Stimulated activated naive B cell treated with anti-CD40 and anti-IgM and Interleukin-4, amounts not matched to agents 10 μg/mL and 1 μg/mL and 100 μg/mL, for 72 hours (primary cell): Measurements from ENCODE around the gene CPNE5.

Source experiments
- ATAC-seq, 2 donors: fragments of 150-1000 bp; cut with Tn5 transposase; replicated peaks; 2 replicates each; pipeline ENCODE4 v1.10.0; 2021; ENCODE audit warnings: moderate library complexity in 1 of 2
- DNase-seq: peaks from one replicate; pipeline ENCODE4 v3.0.0; 2021
- H3K27ac Mint-ChIP-seq: one replicate; pipeline ENCODE4 v1.8.0; 2022; ENCODE audit warnings: mild to moderate bottlenecking, mixed read lengths
- H3K27me3 Mint-ChIP-seq, 2 donors: one replicate each; pipeline ENCODE4 v1.8.0; 2022; ENCODE audit warnings: mixed read lengths in 2 of 2
- H3K36me3 Mint-ChIP-seq, 2 donors: one replicate each; pipeline ENCODE4 v1.8.0; 2022; ENCODE audit warnings: mixed read lengths in 2 of 2, mild to moderate bottlenecking in 1 of 2
- H3K4me1 Mint-ChIP-seq, 2 donors: one replicate each; pipeline ENCODE4 v1.8.0; 2022; ENCODE audit warnings: mixed read lengths in 2 of 2, mild to moderate bottlenecking in 1 of 2
- H3K4me3 Mint-ChIP-seq, 2 donors: one replicate each; pipeline ENCODE4 v1.8.0; 2022; ENCODE audit warnings: mild to moderate bottlenecking in 2 of 2, mixed read lengths in 2 of 2, moderate library complexity in 1 of 2
- H3K9me3 Mint-ChIP-seq, 2 donors: one replicate each; pipeline ENCODE4 v1.8.0; 2022; ENCODE audit warnings: mixed read lengths in 2 of 2, mild to moderate bottlenecking in 1 of 2

CPNE5 gene

DNA sequence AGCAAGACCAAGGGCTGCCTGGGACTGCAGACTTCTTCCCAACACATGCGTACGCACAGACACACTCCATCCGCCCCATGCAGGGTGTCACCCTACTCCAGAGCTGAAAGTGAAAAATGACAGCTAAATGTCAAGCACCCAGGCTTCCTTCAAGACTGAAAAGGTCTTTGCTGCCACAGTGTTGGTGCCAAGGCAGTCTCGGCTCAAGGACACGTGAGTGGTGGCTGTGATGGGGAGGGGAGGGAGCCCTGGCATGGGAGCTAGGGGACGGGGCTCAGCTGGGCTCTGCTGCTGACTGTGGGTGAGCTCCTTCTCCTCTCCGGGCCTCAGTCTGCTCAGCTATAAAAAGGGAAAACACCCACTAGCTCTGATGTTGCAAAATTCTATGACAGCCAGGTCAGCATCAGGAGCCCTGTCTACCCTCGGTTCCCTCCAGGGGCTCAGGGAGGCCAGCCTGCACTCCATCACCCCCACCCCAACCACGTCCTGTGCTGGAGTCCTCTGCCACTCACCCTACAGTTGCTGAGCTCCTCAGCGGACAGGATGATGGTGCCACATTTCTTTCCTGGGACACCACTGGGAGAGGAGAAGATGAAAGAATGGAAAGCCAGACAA is 47.6 kb downstream of the CPNE5 start:
- no peaks in the 10 kb centered on the region for H3K36me3 Mint-ChIP-seq
- ATAC-seq: peak in 1 of 2 donors; percentile 18
- DNase-seq: no peak
- no peak overlapping the region for H3K4me3 Mint-ChIP-seq
- peaks cover 47 to 49% of the 10 kb centered on the region in 2 donors for H3K27me3 Mint-ChIP-seq
- peaks cover 6 to 16% of the 10 kb centered on the region in 2 donors for H3K4me1 Mint-ChIP-seq
- H3K9me3 Mint-ChIP-seq: no peaks in the 10 kb centered on the region
- no peak overlapping the region for H3K27ac Mint-ChIP-seq

DNA sequence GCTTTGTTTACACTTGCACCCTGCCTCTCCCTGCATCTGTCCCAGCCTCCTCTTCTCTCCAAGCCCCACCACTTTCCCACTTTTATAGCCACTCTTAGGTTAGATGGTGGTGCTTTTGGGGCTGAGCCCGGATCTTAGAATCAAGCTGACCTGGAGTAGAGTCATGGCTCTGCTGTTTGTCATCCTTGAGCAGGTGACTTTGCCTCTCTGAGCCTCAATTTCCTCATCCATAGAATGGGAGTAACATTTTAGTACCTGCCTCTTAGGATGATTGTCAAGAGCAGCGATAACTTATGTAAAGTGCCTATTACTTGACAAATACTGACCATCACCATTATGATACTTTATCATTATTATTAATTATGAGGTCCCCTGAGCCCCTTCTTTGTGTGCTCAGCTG is 48.2 kb downstream of the CPNE5 start:
- Mint-ChIP-seq H3K4me1 (peaks cover 6 to 16% of the 10 kb centered on the region in 2 donors), H3K4me3 (no peak overlapping the region), H3K9me3 (no peaks in the 10 kb centered on the region), H3K27ac (no peak overlapping the region), H3K36me3 (no peaks in the 10 kb centered on the region), H3K27me3 (peaks cover 47 to 49% of the 10 kb centered on the region in 2 donors)
- DNase-seq: no peak
- no peak for ATAC-seq

DNA sequence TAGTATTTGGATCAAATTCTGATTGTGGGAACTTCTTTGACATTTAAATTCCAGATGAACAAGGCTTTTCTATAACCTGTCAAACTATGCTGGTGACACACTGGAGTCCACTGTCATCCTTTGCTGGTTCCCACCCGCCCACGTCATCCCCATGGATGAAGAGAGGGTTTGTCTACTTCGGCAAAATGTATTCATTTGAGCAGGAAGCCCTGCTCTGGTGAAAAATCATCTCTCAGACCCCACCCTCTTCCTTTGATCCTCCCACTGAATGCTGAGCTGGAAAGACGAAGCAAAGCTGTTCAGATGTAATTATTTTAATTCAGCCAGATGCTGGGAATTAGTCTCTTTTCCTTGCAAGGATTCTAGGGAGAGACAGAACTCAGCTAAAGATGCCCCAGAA is 50.5 kb downstream of the CPNE5 start:
- Mint-ChIP-seq H3K27me3 (peaks cover 50 to 52% of the 10 kb centered on the region in 2 donors), H3K36me3 (no peaks in the 10 kb centered on the region), H3K4me1 (peaks cover 3 to 11% of the 10 kb centered on the region in 2 donors), H3K9me3 (no peaks in the 10 kb centered on the region), H3K4me3 (no peak overlapping the region), H3K27ac (no peak overlapping the region)
- no peak for DNase-seq
- no peak for ATAC-seq

DNA sequence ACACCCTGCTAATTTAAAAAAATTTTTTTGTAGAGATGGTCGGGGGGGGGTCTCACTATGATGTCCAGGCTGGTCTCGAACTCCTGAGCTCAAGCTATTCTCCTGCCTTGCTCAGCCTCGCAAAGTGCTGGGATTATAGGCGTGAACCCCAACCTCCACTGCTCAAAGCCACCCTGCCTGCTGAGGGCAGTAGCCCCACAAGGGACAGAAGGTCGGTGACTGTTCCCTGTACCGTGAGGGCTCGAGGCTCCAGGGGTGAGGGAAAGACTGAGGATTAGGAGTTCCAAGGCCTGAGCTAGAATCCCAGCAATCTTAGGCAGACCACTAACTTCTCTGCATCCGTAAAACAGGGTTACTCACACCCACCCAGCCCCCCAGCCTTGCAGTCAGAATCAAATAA is 51.1 kb downstream of the CPNE5 start:
- Mint-ChIP-seq H3K4me1 (peaks cover 0 to 8% of the 10 kb centered on the region in 2 donors), H3K27ac (no peak overlapping the region), H3K36me3 (no peaks in the 10 kb centered on the region), H3K4me3 (no peak overlapping the region), H3K9me3 (no peaks in the 10 kb centered on the region), H3K27me3 (peaks cover 45 to 47% of the 10 kb centered on the region in 2 donors)
- DNase-seq: no peak
- ATAC-seq: no peak

DNA sequence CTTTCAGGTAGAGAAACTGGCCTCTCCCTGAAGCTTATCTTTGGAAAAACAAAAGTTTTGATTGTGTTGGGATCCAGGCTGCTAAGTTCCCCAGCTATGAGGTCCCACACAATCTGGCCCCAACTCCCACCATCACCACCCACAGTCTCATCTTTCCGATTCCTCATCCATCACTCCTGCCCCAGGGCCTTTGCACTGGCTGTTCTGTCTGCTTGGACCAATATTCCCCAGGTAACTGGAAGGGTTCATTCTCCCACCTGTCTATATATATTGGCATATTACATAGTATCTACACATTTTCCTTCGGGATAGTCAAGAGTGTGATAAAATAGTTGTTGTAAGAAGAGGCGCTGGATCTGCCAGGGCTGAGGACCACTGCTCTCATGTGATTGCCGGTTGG is 52.0 kb downstream of the CPNE5 start:
- DNase-seq (no peak), ATAC-seq (no peak)
- Mint-ChIP-seq H3K4me1 (peaks cover 3 to 16% of the 10 kb centered on the region in 2 donors), H3K27me3 (peaks cover 35 to 38% of the 10 kb centered on the region in 2 donors), H3K9me3 (no peaks in the 10 kb centered on the region), H3K27ac (no peak overlapping the region), H3K36me3 (no peaks in the 10 kb centered on the region), H3K4me3 (no peak overlapping the region)

DNA sequence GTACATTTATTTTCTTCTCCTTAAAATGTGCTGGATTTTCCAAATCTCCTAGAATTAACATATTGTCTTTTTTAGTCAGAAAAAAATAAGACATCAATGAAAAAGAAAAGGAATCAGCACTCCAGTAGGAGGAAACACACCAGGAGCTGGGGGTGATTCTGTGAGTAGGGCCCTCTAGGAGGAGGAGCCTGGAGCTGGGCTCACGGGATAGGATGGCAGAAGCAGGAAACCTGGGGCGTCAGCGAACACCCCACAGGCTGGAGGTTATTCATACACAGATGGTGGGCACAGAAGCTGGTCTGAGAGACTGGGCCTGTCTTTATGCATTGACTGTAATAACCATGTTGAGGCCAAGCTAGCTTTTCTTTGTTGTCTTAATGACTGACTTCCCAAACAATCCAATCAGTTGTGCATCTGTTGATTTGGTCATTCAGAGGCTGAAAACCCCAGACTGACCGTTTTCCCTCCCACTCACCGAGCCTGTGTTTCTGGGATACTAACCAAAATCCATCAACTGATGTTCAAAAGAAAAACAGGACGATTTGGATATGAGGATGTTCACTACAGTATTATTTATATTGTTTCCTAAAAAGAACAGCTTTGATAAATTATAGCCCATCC is 53.1 kb downstream of the CPNE5 start:
- no peak overlapping the region for H3K4me3 Mint-ChIP-seq
- H3K36me3 Mint-ChIP-seq: no peaks in the 10 kb centered on the region
- peaks cover 24 to 28% of the 10 kb centered on the region in 2 donors for H3K27me3 Mint-ChIP-seq
- H3K9me3 Mint-ChIP-seq: no peaks in the 10 kb centered on the region
- peaks cover 13 to 18% of the 10 kb centered on the region in 2 donors for H3K4me1 Mint-ChIP-seq
- H3K27ac Mint-ChIP-seq: no peak overlapping the region
- DNase-seq: no peak
- no peak for ATAC-seq

DNA sequence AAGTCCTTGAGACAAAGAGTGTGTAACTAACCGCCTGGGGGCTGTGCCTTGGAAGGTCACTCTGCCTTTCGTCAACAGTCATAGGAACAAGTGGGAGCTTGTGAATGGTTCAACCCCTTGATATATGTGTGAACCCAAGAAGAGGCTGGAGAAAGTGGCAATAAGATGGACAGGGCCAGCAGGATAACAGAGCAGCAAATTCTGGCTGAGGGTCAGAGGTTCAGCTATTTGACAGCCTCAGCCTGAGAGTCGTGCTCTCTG is 54.9 kb downstream of the CPNE5 start:
- peaks cover 22 to 37% of the 10 kb centered on the region in 2 donors for H3K4me1 Mint-ChIP-seq
- H3K36me3 Mint-ChIP-seq: no peaks in the 10 kb centered on the region
- no peaks in the 10 kb centered on the region for H3K9me3 Mint-ChIP-seq

DNA sequence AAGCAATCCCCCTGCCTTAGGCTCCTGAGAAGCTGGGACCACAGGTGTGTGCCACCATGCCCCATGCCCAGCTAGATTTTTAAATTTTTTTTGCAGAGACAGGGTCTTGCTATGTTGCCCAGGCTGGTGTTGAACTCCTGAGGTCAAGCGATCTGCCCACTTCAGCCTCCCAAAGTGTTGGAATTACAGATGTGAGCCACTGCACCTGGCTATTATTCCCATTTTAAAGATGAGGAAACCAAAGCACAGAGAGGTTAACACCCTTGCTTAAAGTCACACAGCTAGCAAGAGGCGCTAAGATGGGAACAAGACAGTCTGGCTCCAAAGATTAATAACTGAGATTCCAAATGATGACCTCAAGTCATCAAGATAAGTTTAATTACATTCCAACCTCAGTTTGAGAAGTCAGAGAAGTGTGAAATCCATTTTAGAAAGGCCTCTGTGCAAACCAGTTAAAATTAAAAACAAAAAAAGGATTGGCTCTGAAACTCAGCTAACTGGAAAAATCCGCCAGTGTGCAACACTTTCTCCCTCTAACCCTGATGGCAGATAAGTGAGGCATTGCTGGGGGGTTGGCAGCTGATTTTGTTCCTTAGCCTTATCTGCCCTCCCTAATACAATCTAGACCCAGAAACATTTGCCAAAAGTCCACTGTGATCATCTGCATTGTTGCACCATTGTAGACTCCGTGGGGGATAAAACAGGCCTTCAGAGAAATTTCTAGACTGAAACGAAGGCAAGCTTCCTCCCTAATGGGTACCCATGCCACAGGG is 55.5 kb downstream of the CPNE5 start:
- H3K4me1 Mint-ChIP-seq: peaks cover 22 to 38% of the 10 kb centered on the region in 2 donors
- no peak for DNase-seq
- H3K9me3 Mint-ChIP-seq: no peaks in the 10 kb centered on the region
- H3K36me3 Mint-ChIP-seq: no peaks in the 10 kb centered on the region
- no peak for ATAC-seq
- H3K27ac Mint-ChIP-seq: no peak overlapping the region
- no peak overlapping the region for H3K4me3 Mint-ChIP-seq
- peaks cover 25 to 30% of the 10 kb centered on the region in 2 donors for H3K27me3 Mint-ChIP-seq

More for the DNA sequence above, 54.9 kb downstream of the CPNE5 start:
- no peak overlapping the region for H3K4me3 Mint-ChIP-seq
- H3K27ac Mint-ChIP-seq: no peak overlapping the region
- H3K27me3 Mint-ChIP-seq: peaks cover 29 to 30% of the 10 kb centered on the region in 2 donors
- no peak for ATAC-seq
- DNase-seq: no peak

DNA sequence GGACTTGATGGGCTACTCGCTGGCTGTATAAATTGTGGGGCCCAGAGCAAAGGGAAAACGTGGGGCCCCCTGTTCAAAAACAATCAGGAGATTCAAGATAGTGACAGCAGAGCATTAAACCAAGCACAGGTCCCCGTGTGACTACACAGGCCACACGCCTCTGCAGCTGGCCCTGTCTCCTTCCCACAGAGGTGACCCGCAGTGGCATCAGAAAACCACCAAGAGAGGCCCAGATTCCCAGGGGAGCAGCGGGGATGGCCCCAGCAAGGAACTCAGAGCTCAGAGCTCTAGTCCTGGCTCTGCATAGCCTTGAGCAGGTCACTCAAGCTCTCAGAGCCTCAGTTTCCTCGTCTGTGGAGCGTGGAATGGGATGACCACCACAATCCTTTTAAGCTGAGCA is 57.6 kb downstream of the CPNE5 start:
- Mint-ChIP-seq H3K9me3 (no peaks in the 10 kb centered on the region), H3K27ac (peak overlapping the region; percentile 75)
- peak; percentile 88 to 89 for ATAC-seq

DNA sequence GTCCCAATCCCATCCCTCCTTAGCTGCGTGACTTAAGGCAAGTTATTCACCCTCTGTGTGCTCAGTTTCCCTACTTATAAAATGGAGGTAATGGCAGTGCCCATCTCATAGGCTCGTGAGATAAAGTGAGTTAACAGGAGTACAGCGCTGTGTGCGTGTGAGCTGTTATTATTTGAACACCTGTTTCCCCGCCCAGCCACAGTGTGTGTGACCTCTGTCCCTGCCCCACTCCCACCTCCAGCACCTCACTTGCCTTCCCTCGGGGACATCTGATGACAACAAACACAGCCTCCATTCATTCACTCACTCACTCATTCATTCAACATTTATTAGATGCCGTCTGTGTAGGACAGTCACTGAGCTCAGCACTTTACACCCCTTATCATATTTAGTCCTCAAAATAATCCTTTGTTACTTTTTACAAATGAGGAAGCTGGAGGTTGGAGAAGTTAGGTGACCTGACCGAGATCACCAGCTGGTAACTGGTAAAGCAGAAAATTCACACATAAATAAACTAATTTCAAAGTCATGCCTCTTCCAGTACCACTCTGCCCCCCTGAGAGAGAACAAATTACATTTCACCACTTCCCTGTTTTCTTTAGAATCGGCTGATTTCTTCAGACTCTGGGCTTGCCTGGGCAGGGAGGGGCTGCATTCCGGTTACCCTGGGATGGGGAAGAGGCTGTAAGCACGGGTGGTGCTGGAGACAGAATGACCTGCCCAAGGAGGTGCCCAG is 58.6 kb downstream of the CPNE5 start:
- Mint-ChIP-seq H3K27ac (peak overlapping the region; percentile 4), H3K36me3 (no peaks in the 10 kb centered on the region), H3K9me3 (no peaks in the 10 kb centered on the region), H3K27me3 (peaks cover 33 to 41% of the 10 kb centered on the region in 2 donors), H3K4me1 (peaks cover 22 to 47% of the 10 kb centered on the region in 2 donors), H3K4me3 (peak overlapping the region; percentile 14 to 60)
- DNase-seq (peak; percentile 31), ATAC-seq (peak; percentile 61 to 65)

More for the DNA sequence above, 57.6 kb downstream of the CPNE5 start:
- Mint-ChIP-seq H3K27me3 (peaks cover 29 to 33% of the 10 kb centered on the region in 2 donors), H3K4me1 (peaks cover 22 to 40% of the 10 kb centered on the region in 2 donors), H3K36me3 (no peaks in the 10 kb centered on the region), H3K4me3 (peak overlapping the region; percentile 41 to 55)
- peak; percentile 87 for DNase-seq

DNA sequence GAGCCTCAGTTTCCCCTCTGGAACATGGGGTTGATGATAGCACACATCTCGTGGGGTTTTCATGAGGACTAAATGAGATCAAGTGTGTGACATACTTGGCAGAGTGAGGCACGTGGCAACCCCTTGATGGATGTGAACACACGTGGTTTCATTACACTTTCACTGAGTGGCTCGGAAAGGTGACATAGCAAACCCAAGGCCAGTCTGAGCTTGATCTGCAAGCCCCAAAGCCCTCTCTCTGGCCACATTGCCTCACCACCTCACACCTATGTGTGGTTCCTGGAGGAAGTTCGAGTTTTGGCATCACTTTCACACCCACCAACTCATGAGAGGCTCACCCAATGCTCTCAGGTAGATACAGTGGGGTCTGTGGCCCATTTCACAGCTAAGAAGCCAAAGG is 60.0 kb downstream of the CPNE5 start:
- Mint-ChIP-seq H3K27me3 (peaks cover 36 to 48% of the 10 kb centered on the region in 2 donors), H3K4me3 (no peak overlapping the region), H3K4me1 (peaks cover 22 to 47% of the 10 kb centered on the region in 2 donors), H3K27ac (no peak overlapping the region), H3K36me3 (no peaks in the 10 kb centered on the region), H3K9me3 (no peaks in the 10 kb centered on the region)
- ATAC-seq: no peak
- no peak for DNase-seq

DNA sequence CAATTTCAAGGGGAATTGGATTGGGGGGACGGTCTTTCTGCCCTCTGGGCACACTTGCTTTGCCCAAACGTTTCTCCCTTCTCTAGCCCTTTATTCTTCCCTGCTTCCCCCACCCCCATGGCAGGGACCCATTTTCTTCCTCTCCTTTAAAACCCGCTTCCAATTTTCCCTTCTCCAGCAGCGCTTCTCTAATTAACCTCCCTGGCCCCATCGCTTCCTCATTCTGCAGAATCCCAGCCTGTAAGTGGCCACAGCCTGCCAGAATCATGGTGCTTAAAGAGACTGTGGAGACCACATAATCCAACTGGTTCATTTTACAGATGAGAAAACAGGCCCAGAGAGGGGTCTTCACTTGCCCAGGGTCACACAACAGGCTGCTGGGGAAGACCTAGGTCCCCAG is 61.4 kb downstream of the CPNE5 start:
- no peak overlapping the region for H3K27ac Mint-ChIP-seq
- no peak for DNase-seq
- peaks cover 37 to 55% of the 10 kb centered on the region in 2 donors for H3K27me3 Mint-ChIP-seq

DNA sequence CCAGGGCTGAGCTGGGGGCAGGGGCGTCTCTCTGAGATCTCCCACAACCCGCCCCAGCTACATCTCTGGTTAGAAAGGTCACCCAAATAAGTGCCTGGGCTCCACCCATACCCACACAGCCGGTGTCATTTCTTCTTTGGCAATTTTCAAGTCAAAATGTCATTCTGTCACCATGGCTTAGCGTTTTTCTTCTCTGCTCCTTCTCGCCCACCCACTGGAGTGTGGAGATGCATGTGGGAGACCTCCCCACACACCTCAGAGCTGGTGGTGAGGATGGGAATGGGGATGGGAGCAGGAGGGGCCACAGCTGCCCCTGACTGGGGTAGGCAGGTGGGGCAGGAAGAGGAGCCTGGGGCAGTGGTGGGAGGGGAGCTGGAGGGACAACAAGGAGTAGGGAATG is 63.1 kb downstream of the CPNE5 start:
- DNase-seq: no peak
- no peak for ATAC-seq
- no peak overlapping the region for H3K27ac Mint-ChIP-seq
- H3K9me3 Mint-ChIP-seq: no peaks in the 10 kb centered on the region
- peaks cover 9 to 29% of the 10 kb centered on the region in 2 donors for H3K4me1 Mint-ChIP-seq
- H3K36me3 Mint-ChIP-seq: no peaks in the 10 kb centered on the region
- no peak overlapping the region for H3K4me3 Mint-ChIP-seq
- H3K27me3 Mint-ChIP-seq: peaks cover 37 to 64% of the 10 kb centered on the region in 2 donors

More for the DNA sequence above, 61.4 kb downstream of the CPNE5 start:
- Mint-ChIP-seq H3K4me3 (no peak overlapping the region), H3K4me1 (peaks cover 22 to 45% of the 10 kb centered on the region in 2 donors), H3K9me3 (no peaks in the 10 kb centered on the region), H3K36me3 (no peaks in the 10 kb centered on the region)
- no peak for ATAC-seq

DNA sequence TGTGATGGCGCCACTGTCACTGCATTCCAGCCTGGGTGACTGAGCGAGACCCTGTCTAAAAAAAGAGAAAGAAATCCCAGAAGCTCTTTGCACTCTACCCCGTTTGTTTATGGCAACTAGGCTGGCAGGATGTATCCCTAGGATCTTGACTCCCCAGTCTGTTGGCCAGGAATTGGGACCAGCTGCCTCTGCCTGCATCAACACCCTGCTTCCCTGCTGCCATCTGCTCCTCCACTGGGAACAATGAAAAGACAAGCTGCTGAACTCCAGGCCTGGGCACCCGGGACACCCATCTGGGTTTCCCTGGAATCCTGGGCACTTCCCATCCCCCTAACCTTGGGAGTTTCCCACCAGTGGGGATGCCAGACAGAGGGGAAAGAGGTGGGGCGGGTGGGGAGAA is 64.9 kb downstream of the CPNE5 start:
- DNase-seq: no peak
- Mint-ChIP-seq H3K4me1 (peaks cover 9 to 25% of the 10 kb centered on the region in 2 donors), H3K4me3 (no peak overlapping the region), H3K27me3 (peaks cover 29 to 54% of the 10 kb centered on the region in 2 donors), H3K36me3 (no peaks in the 10 kb centered on the region), H3K9me3 (no peaks in the 10 kb centered on the region), H3K27ac (no peak overlapping the region)
- ATAC-seq: no peak
